ENCODE data around the gene RNF125. TPM values are rescaled to one million over a fixed set of nuclear protein-coding genes. Genes with fewer than 3 reads are reported as not detected.
A peak's percentile ranks its signal among the peaks of the same experiment; 100 is the strongest.
"Not testable (repeated sequence)": the region's sequence is repeated elsewhere in the genome, so short reads cannot be mapped to it uniquely, and the experiment has no call there.

Gene RNF125
- polyA plus RNA-seq, 1 donor, result 2.7 TPM

- no peak for DNase-seq
Observed at GRCh38 chr18:32086881-32087280, 68.3 kb downstream of the RNF125 start.

GRCh38 chr18:32090831-32091230 lies 72.2 kb downstream of the RNF125 start:
- DNase-seq, result not testable (repeated sequence)

- no peak for DNase-seq
Observed at GRCh38 chr18:32091325-32091723, 72.7 kb downstream of the RNF125 start.

GRCh38 chr18:32091724-32092421 lies 73.2 kb downstream of the RNF125 start, which contains the start of gene RNF138:
Gene RNF138 (plus strand): TSS chr18:32091874. CDS start chr18:32092777, 903 bp downstream.
- peak; percentile 82 for DNase-seq

- peak; percentile 97 for DNase-seq
Observed at GRCh38 chr18:32092422-32093101, 73.9 kb downstream of the RNF125 start.

GRCh38 chr18:32093102-32093511 lies 74.5 kb downstream of the RNF125 start:
- DNase-seq, result peak; percentile 52

GRCh38 chr18:32093523-32093922 lies 74.9 kb downstream of the RNF125 start:
- DNase-seq, result no peak

GRCh38 chr18:32095192-32095899 lies 76.7 kb downstream of the RNF125 start:
- no peak for DNase-seq

- DNase-seq, result no peak
Observed at GRCh38 chr18:32095900-32096229, 77.2 kb downstream of the RNF125 start.

- DNase-seq, result no peak
Observed at GRCh38 chr18:32096946-32097345, 78.3 kb downstream of the RNF125 start.

- DNase-seq, result no peak
Observed at GRCh38 chr18:32104516-32104915, 85.9 kb downstream of the RNF125 start.

GRCh38 chr18:32110005-32110404 lies 91.4 kb downstream of the RNF125 start:
- no peak for DNase-seq

GRCh38 chr18:32111706-32112105 lies 93.1 kb downstream of the RNF125 start:
- no peak for DNase-seq

- no peak for DNase-seq
Observed at GRCh38 chr18:32112826-32113225, 94.2 kb downstream of the RNF125 start.

GRCh38 chr18:32114293-32114942 lies 95.8 kb downstream of the RNF125 start:
- DNase-seq, result no peak

GRCh38 chr18:32122039-32122438 lies 103.4 kb downstream of the RNF125 start:
- DNase-seq, result no peak

Other genes starting within 250 kb of the RNF125 start
- 74.9 TPM for gene TRAPPC8, start 75.7 kb upstream of the RNF125 start, polyA plus RNA-seq (ENCODE audit: insufficient read length)
- gene RNF138, start 73.0 kb downstream of the RNF125 start, polyA plus RNA-seq (ENCODE audit: insufficient read length), result 71.9 TPM
- gene MEP1B, start 171.2 kb downstream of the RNF125 start, polyA plus RNA-seq (ENCODE audit: insufficient read length), result 0.18 TPM